GM19468 (cell line): ENCODE measurements around the gene STAT1.

Experiments used
- ATAC-seq: cut with Tn5 transposase; IDR thresholded peaks from one replicate; pipeline ENCODE4 v1.9.1; 2021; ENCODE audit warnings: mild to moderate bottlenecking, moderate library complexity, moderate number of reproducible peaks; ENCODE audit not compliant: unreplicated experiment; ENCODE audit errors: extremely low read depth

The STAT1 gene

GRCh38 chr2:190986221-190986953 is 27.6 kb downstream of the STAT1 start:
- no peak for ATAC-seq

GRCh38 chr2:190984595-190984994 is 29.4 kb downstream of the STAT1 start:
- ATAC-seq = no peak

GRCh38 chr2:190982262-190983034 is 31.5 kb downstream of the STAT1 start:
- no peak for ATAC-seq

GRCh38 chr2:190981733-190982132 is 32.2 kb downstream of the STAT1 start:
- no peak for ATAC-seq

- no peak for ATAC-seq
These were observed 32.6 kb downstream of the STAT1 start for GRCh38 chr2:190981333-190981732.

GRCh38 chr2:190980630-190981209 is 33.3 kb downstream of the STAT1 start:
- ATAC-seq = no peak

DNA sequence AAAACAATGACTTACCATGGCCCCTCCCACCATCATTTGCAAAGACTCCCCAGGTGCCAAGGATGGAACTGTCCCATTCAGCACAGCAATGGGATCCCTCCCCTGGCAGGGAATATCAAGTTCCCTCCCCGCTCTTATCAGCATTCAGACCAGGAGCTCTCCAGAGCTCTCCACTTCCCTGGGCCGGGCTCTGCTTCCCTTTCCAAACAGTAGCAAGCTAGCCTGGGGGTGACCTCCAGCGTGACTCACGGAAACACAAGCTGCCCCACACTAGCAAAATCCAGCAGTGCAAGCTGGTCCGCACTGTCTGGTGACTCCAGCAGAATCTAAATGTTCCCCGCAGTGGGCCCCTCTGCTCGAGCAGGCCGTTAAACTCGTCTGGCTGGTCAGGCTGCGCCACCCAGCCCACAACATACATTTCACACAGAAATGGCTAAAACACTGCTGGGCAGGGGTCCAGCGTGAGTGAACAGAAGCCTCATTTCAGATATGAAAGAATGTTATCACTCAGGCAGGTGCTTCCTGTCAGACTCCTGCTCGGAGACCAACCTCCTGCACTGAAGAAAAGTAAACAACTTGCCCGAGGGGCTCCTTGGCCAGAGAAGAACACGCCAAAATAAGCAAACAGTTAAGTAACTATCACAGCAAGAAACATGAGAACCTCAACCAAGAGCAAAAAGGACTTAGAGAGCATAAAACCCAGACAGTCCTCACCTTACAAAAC is 33.9 kb downstream of the STAT1 start:
- no peak for ATAC-seq

- no peak for ATAC-seq
These were observed 35.5 kb downstream of the STAT1 start for GRCh38 chr2:190978389-190979053.

DNA sequence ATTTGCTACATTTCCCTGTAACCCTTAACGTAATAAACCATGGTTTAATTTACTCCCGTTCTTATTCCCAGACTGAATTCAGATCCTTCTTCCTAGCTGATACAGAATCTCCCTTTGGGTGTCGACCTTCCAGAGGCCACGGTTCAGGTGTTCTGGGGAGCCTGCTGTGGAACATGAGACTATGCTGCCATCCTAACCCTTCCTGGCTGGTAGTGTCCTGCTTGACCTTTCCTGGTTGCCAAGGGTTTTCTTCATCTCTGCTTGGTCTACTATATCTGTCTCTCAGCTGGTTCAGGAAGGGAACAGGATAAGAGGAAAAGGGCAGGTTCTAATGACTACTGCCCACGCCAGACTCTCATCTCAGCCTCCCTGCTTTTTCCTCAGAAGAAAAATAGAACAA is 36.5 kb downstream of the STAT1 start:
- no peak for ATAC-seq

GRCh38 chr2:190976521-190976920 is 37.5 kb downstream of the STAT1 start:
- ATAC-seq = no peak

DNA sequence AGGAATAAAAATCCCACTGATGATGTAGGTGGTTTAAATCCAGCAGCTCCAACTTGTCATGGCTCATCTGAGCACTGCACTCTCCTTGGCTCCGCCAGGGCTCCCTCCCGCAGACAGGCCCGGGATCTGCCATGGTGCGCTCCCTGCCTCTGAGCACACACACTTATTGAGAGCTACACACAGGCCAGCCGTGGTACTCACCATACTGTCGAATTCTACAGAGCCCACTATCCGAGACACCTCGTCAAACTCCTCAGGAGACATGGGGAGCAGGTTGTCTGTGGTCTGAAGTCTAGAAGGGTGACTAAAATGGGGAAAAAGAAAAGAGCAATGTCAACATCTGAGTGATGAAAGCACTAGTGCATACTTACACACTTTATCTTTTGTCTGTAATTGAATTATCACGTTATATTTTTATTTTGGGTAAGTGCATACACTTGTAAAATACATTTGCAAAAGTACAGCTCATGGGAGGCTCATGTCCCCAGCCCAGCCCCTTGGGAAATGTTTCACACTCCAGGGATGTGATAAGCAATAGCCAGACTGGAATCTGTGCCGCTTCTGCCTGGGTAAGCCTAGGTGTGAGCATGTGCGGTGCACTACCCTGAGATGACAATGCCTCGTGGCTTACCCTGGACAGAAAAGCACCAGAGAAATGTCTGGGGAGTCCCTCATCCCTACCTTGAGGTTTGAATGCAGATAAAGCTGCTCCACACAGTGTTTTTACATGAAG is 39.2 kb downstream of the STAT1 start:
- ATAC-seq = no peak

DNA sequence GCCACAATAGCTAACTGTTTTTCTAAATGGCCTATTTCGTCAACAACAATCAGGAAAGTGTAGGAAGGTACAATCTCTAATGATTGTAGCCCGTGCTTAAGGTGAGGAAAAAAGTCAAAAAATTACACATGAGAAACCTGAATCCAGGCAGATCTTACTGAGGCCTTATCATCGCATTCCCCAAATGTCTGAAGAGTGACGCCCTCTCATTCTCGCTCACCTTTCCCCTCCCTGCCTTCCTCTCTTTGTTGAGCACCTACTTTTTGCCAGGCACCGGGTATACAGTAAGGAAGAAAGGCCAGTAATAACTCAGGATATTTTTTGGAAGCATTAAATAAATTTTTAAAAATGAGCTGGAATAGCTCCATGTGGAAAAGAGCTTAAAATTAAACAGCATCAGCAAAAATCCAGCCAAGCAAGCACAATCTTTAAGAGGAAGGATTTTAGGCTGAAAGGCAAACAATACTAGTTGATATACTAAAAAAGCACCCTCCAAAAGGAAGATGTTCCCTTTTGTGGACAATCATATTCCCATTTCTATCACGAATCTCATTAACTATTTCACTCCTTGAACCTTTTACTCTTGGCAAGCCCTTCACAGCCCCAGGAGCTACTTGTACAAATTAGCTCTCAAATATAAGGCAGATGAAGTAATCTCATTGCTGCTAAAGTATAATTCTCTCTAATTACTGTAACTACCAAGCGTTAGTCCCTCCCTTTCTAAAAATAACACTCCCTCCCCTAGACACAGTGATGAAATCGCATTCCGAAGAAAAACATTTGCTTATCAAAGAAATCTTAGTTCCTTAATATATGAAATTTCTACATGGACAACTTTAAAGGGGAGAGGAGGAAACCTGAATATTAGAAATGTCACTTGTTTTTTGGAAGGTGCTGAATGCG is 40.0 kb downstream of the STAT1 start:
- no peak for ATAC-seq

DNA sequence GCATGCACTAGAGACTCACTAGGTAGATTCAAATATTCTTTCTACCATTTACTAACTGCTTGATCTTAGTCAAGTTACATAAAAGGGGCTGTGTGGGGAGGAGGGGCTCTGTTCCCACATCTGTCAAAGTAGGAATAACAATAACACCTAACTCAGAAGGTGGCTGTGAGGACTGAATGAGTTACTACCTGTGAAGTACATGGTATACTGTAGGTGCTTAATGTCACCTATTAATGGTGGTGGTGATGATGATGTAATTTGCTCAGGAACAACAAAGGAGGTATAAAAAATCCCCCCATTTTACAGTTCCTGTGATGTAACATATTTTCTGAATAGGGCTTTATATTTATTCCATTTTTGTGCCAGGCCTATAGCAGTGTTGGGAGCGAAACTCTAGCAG is 40.7 kb downstream of the STAT1 start:
- ATAC-seq = no peak

DNA sequence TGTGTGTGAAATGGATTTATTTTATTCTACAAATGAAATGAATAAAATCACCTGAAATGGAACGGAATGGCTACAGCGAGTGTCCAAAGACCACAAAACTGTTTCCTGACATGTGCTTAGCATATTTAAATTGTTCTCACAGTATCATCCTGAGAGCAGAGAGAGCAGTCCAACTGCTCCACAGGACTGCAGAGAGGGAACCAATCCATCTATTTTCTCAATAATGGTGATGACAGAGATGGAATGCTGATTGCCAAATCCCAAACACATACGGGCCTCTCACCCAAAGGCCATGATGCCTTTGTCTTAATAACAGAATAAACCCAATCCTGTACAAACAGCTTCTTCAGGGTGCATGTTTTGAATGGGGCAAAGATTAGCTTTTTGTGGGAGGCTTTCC is 41.1 kb downstream of the STAT1 start:
- no peak for ATAC-seq

GRCh38 chr2:190972213-190972612 is 41.8 kb downstream of the STAT1 start:
- ATAC-seq = no peak

DNA sequence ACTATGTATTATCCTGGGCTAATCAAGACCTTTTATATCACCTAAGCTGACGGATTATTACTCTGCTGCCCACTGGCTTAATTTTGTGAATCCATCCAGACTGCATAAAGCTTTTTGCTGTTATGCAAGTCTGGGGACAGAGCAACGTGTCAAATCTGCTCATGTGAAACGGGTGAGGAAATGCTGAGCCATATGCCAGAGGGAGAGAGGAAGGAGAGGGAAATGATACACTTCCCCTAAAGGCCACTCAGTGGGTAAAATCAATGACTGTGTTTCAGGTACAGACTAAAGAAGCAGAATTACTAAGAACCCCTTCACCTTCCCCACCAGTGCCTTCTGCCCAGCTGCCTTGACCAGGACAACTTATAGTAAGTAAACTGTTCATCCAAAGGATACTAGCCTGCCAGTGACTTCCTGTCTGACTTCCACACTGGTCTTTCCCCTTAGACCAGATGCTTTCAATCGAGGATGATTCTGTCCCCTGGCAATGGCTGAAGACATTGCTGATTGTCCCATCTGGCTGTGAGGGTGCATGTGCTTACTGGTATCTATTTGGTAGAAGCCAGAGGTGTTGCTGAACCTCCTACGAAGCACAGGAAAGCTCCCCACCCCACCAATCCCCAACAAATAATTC is 43.0 kb downstream of the STAT1 start:
- ATAC-seq = no peak

- ATAC-seq = no peak
These were observed 43.8 kb downstream of the STAT1 start for GRCh38 chr2:190970160-190970559.

GRCh38 chr2:190968522-190968921 is 45.4 kb downstream of the STAT1 start:
- ATAC-seq = no peak
